ENCODE results near the gene PTPN1. TPM values are rescaled to one million over a fixed set of nuclear protein-coding genes. Genes with fewer than 3 reads are reported as not detected.

The PTPN1 gene
- total and polyA plus RNA-seq, 2 of the 13 experiments (the other 11 are each of a cell fraction or from before 2014, with no cell fraction given), result 17.7 to 37.2 TPM

GRCh38 chr20:50624351-50625016 is 114.3 kb downstream of the PTPN1 start (continued):
- TF ChIP-seq MLX (CRISPR knock-in tag; IDR thresholded peaks at IDR 0.05) (peak; percentile 85), ZNF18 (CRISPR knock-in tag; IDR thresholded peaks at IDR 0.05; ENCODE audit: insufficient replicate concordance) (no peak), ZNF670 (CRISPR knock-in tag; IDR thresholded peaks at IDR 0.05; ENCODE audit: borderline replicate concordance) (no peak), RXRB (CRISPR knock-in tag; IDR thresholded peaks at IDR 0.05; ENCODE audit: borderline replicate concordance) (peak; percentile 81), HMGA1 (CRISPR knock-in tag; conservative IDR thresholded peaks at IDR 0.05) (no peak), ZNF563 (CRISPR knock-in tag; IDR thresholded peaks at IDR 0.05) (peak; percentile 14; the same call in 1 of the 2 replicates), IKZF5 (CRISPR knock-in tag; IDR thresholded peaks at IDR 0.05) (peak; percentile 74; the same call in 1 of the 2 replicates), FLYWCH1 (CRISPR knock-in tag; IDR thresholded peaks at IDR 0.05) (no peak), PATZ1 (CRISPR knock-in tag; IDR thresholded peaks at IDR 0.05) (peak; percentile 46; the same call in 1 of the 2 replicates), ZNF784 (CRISPR knock-in tag; IDR thresholded peaks at IDR 0.05; ENCODE audit: borderline replicate concordance) (0 out of 2 replicates have a peak, but pooled peaks have one; percentile 24), ZBTB33 (CRISPR knock-in tag; IDR thresholded peaks at IDR 0.05) (peak; percentile 19; the same call in 1 of the 2 replicates), ZNF501 (CRISPR knock-in tag; IDR thresholded peaks at IDR 0.05) (peak; percentile 33; the same call in 1 of the 2 replicates), AKNA (CRISPR knock-in tag; IDR thresholded peaks at IDR 0.05; ENCODE audit: borderline replicate concordance) (0 out of 2 replicates have a peak, but pooled peaks have one; percentile 59), ZSCAN9 (CRISPR knock-in tag; IDR thresholded peaks at IDR 0.05; ENCODE audit: borderline replicate concordance) (0 out of 2 replicates have a peak, but pooled peaks have one; percentile 17)
